T-helper 1 cell treated with Interleukin-12 subunit alpha and Interleukin-12 subunit beta and Interleukin-4 antibody, amounts not matched to agents 30 ng/mL and 1 ng/mL, for 36 hours (primary cell): Measurements from ENCODE around the gene MBLAC2. TPM values are rescaled to one million over a fixed set of nuclear protein-coding genes. Genes with fewer than 3 reads are reported as not detected.

ENCODE experiments used
- intact Hi-C: fragments of 100-400 bp; cut with micrococcal nuclease; formaldehyde crosslinking; loops from one replicate; pipeline ENCODE4 v1.15.1; 2024
- total RNA-seq: library from RNA; stranded (reverse); gene quantifications from 2 replicates; pipeline ENCODE4 v1.2.3, GENCODE V29; 2022

The MBLAC2 gene
- total RNA-seq, 1 donor from 2014 or later = 5.3 TPM

DNA sequence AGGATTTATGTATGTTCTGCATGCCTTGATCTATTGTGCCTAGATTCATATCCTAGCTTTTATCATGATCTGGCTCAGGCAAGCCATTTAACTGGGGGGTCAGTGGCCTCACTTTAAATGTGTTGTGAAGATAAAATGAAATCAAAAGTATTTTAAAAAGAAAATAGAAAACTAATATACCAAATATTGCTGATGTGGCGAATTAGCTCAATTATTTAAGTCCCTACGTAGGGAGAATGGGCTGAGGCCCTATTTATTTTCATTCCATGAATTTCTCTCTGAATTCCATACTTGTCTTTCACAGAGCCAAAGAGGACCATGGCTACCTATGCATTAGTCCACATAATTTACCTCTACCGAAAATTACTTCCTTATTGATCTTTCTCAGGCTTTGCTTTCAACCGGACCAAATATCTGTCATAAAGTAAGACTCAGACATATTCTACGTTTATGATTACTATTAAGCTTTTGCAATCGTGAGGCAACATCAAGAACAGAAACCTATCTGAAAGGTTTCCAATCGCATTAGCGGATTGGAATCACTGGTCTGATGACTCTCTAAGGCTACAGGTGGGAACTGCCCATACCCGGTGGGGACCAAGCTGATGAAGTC is 1.7 kb downstream of the MBLAC2 start:
- intact Hi-C loops = no loop called here

- intact Hi-C loops = no loop called here
Measured at GRCh38 chr5:90461288-90461687, 13.3 kb downstream of the MBLAC2 start.

GRCh38 chr5:90446961-90447360 is 27.6 kb downstream of the MBLAC2 start:
- intact Hi-C loops = no loop called here

DNA sequence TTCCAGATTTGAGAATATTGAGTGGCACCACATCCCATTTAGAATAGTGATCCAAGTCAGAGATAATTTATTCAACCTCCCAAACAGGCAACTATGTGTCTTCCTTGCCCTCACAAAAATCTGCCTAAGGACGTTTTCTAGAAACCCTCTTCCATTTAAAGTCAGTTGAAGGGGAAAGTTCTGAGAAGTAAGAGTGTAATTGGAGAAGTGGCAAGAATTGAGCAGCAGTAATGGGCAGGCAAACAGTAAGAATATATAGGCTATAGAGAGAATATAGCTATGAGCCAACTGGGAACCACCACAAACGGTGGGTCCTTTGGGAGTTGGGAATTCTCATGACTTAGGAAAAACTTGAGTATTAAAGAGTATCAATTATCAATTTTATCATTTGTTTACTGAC is 33.9 kb downstream of the MBLAC2 start:
- intact Hi-C loops = no loop called here

DNA sequence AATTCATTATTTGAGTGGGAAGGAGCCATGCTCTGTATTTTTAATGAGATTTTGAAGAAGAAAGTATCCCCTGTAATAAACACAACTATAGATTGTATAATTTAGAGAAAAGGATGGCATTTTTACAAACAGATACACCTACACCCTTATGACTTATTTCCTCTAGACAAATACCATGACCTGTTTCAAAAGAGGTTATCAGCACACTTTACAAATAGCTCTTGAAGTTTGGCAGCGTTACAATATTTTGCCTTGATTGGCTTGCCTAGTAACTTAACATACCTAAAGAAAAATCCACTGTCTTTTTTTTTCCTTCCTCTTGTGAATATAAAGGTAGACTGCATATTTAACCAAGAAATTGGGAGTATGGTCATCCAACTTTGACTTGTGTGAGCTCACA is 36.5 kb downstream of the MBLAC2 start:
- intact Hi-C loops = no loop called here

GRCh38 chr5:90437663-90438062 is 36.9 kb downstream of the MBLAC2 start:
- intact Hi-C loops = no loop called here

GRCh38 chr5:90434116-90434714 is 40.4 kb downstream of the MBLAC2 start:
- intact Hi-C loops = loop anchor here (1.0 kb wide), 2 partner anchors 169 to 1705 kb away; no protein-coding TSS in a partner anchor

- intact Hi-C loops = no loop called here
Measured at GRCh38 chr5:90424245-90424644, 50.3 kb downstream of the MBLAC2 start.

GRCh38 chr5:90421136-90421535 is 53.4 kb downstream of the MBLAC2 start:
- intact Hi-C loops = no loop called here

DNA sequence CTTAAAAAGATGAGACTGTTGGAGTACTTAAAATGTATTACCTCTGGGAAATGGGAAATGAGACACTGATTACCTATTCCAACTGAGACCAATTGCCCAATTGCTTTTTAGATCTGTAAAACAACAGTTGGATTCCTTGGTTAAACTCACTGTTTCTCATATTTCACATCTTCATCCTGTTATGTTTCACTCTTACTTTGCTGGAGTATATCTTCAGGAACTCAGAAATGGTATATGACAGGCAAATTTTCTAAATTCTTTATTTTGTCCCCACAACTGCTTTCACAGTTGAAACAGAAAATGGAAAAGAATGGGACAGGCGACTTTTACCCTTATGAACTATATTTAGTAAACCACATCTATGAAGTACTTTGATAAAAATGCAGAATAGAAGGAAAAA is 56.4 kb downstream of the MBLAC2 start:
- intact Hi-C loops = no loop called here

DNA sequence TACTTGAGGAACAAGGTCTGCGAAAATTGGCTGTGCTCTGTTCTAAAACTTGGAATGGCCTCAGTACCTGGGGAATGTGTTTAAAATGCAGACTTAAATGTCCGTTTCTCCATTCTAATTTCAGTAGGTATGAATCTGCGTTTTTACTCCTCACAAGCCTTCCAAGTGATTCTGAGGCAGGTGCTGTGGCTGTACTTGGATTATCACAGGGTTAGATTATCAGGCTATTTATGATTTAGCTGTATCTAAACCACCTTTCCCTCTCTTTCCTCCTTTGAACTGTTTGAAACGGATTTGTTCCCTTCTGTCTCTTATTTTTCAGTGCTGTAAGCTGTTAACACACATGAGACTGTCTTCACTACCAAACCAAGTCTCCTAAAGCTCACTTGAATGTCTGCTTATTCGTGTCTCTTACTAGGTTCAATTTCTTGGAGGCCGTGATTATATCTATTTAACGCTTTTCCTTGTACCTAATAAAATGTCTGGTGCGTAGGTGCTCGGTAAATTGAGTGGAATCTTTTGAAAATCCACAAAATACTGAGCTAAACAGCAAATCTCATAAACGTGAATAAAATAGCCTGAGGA is 64.3 kb downstream of the MBLAC2 start:
- intact Hi-C loops = loop anchor here (1.0 kb wide), 2 partner anchors 29 to 870 kb away; no protein-coding TSS in a partner anchor

- intact Hi-C loops = loop anchor here (1.0 to 5.0 kb wide), 8 partner anchors 30 to 1907 kb away; partner anchors contain the start of genes ARRDC3, LYSMD3, MBLAC2 and POLR3G
Measured at GRCh38 chr5:90409318-90410177, 65.0 kb downstream of the MBLAC2 start, which contains the start of gene CETN3. CETN3 (minus strand) TSS chr5:90409756; CDS start chr5:90409661, 95 bp downstream.

GRCh38 chr5:90408571-90409317 is 65.8 kb downstream of the MBLAC2 start:
- intact Hi-C loops = loop anchor here (1.0 to 5.0 kb wide), 6 partner anchors 66 to 1906 kb away; partner anchors contain the start of genes ARRDC3, LYSMD3, MBLAC2 and POLR3G

Other genes with a start within 250 kb of the MBLAC2 start
- gene CETN3, start 65.0 kb downstream of the MBLAC2 start, total RNA-seq = 21.4 and 22.3 TPM in 2 replicates
- gene POLR3G, start 93 bp upstream of the MBLAC2 start, total RNA-seq = 5.1 and 6.0 TPM in 2 replicates
- gene LYSMD3, start 54.8 kb upstream of the MBLAC2 start, total RNA-seq = 24.2 and 24.3 TPM in 2 replicates
- 0.05 TPM in 1 of 2 replicates, not detected in the other for gene ADGRV1, start 84.0 kb upstream of the MBLAC2 start, total RNA-seq